GM12891 (cell line): Measurements from ENCODE around the gene NF1.

Experiments used
- PAX5 ChIP-seq: IDR thresholded peaks from 2 replicates; pipeline ENCODE4 v1.6.1; 2011; ENCODE audit warnings: low read length, moderate library complexity, mild to moderate bottlenecking; ENCODE audit not compliant: insufficient read depth, severe bottlenecking
- POLR2A ChIP-seq: IDR thresholded peaks from 2 replicates; pipeline ENCODE4 v1.6.1; 2011; ENCODE audit warnings: low read depth, low read length, control low read depth
- POLR2AphosphoS5 ChIP-seq: IDR thresholded peaks from 2 replicates; pipeline ENCODE4 v1.6.1; 2011; ENCODE audit warnings: low read depth, low read length, control low read depth
- POU2F2 ChIP-seq: IDR thresholded peaks from 2 replicates; pipeline ENCODE4 v1.6.1; 2011; ENCODE audit warnings: low read depth, mild to moderate bottlenecking, control low read depth, low read length, moderate library complexity
- SPI1 ChIP-seq: IDR thresholded peaks from 2 replicates; pipeline ENCODE4 v1.6.1; 2011; ENCODE audit warnings: low read depth, low read length, control low read depth
- TAF1 ChIP-seq: IDR thresholded peaks from 2 replicates; pipeline ENCODE4 v1.6.1; 2011; ENCODE audit warnings: low read depth, low read length, control low read depth

- no peak for TF ChIP-seq POLR2A
- TF ChIP-seq POLR2AphosphoS5: no peak
- TF ChIP-seq POU2F2: no peak
- TF ChIP-seq TAF1: no peak
- no peak for TF ChIP-seq SPI1
- no peak for TF ChIP-seq PAX5
These were observed 30.1 kb upstream of the NF1 start for GRCh38 chr17:31064707-31065106.
